Spleen (tissue), 7 donors: Measurements from ENCODE around the gene FCRLB.

Experiments
- CTCF ChIP-seq, 11 experiments: fragments of 200-600 bp in 7 of 11; fragments of 450-650 bp in 4 of 11; sonication (generic) in 4 of 11; IDR thresholded peaks in 8 of 11; conservative IDR thresholded peaks in 3 of 11; 1 replicate in 7 of 11; 2 replicates in 4 of 11; pipeline versions ENCODE4 v1.4.0 to v1.8.0; 2016 to 2021; ENCODE audit warnings: antibody characterized with exemption in 11 of 11, inconsistent platforms in 4 of 11, mild to moderate bottlenecking in 1 of 11
- POLR2A ChIP-seq, 3 donors: fragments of 450-650 bp; IDR thresholded peaks; one replicate each; pipeline ENCODE4 v1.5.1; 2017; ENCODE audit warnings: antibody characterized with exemption in 3 of 3, mild to moderate bottlenecking in 1 of 3
- donor health status: DM: no; HTN: no; CAD: no; lungs with moderate emphysema.
- donor health status: DM: no; HTN: no; CAD: no.
- donor health status: DM: no; HTN: no; CAD: no.

GRCh38 chr1:161688946-161689345 lies 32.4 kb upstream of the FCRLB start:
- TF ChIP-seq CTCF (IDR thresholded peaks at IDR 0.05 in 8 of 11, conservative IDR thresholded peaks at IDR 0.05 in 3 of 11) (no peak), POLR2A (IDR thresholded peaks at IDR 0.05) (no peak)
